Renal pelvis (tissue), 4 donors: ENCODE measurements around the gene ELOVL7. TPM values are rescaled to one million over a fixed set of nuclear protein-coding genes. Genes with fewer than 3 reads are reported as not detected.
"Not testable (repeated sequence)": the region's sequence is repeated elsewhere in the genome, so short reads cannot be mapped to it uniquely, and the experiment has no call there.

ENCODE experiments used
- DNase-seq: peaks from one replicate; pipeline ENCODE4 v3.0.0-alpha.2; 2013
- polyA plus RNA-seq, 3 donors: library from polyadenylated mRNA; unstranded; fragments of 120-200 nt; gene quantifications; one replicate each; pipeline ENCODE4 v1.2.1, GENCODE V29; 2013; ENCODE audit not compliant: insufficient read length in 3 of 3

Gene ELOVL7
- polyA plus RNA-seq, 3 donors = 9.4 to 21.9 (median 16.1) TPM

DNA sequence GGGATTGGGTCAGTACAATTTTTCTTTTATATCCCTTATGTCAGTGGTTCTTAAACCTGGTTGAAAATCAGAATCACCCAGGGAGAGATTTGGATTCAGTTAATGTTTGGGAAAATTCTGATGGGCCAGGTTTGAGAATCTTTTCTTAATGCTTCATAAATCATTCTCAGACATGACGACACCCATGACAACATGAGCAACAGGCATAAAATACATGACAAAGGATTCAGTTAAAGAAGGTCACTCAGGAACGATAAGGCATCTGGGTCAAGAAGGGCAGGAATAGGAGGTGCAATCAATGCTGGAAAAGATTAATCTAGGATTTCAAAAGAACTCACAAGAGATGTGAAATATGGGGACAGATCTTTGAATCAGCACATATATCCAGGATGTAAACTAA, 41.8 kb downstream of the ELOVL7 start:
- DNase-seq = no peak

DNA sequence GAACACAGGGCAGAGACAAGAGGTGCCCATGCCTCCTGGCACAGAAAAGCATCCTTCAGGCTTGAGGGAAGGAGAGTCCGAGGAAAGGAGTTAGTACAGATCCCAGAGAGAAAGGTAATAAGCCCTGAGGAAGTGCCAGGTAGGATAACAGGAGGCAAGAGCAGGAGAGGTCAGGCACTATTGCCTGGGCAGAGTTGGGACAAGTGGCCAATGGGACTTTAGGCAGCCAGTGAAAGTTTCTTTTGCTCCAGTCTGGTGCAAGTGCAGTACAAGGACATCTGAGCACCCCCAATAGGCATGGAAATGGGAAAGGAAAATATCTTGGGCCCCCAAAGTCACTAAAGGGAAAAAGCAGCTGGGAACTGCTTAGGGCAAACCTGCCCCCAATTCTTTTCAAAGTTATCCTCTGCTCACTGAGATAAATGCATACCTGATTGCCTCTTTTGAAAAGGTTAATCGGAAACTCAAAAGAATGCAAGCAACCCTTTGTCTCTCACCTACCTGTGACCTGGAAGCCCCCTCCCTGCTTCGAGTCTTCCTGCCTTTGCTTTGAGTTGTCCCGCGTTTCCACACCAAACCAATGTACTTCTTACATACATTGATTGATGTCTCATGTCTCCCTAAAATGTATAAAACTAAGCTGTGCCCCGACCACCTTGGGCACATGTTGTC, 46.5 kb downstream of the ELOVL7 start:
- no peak for DNase-seq

DNA sequence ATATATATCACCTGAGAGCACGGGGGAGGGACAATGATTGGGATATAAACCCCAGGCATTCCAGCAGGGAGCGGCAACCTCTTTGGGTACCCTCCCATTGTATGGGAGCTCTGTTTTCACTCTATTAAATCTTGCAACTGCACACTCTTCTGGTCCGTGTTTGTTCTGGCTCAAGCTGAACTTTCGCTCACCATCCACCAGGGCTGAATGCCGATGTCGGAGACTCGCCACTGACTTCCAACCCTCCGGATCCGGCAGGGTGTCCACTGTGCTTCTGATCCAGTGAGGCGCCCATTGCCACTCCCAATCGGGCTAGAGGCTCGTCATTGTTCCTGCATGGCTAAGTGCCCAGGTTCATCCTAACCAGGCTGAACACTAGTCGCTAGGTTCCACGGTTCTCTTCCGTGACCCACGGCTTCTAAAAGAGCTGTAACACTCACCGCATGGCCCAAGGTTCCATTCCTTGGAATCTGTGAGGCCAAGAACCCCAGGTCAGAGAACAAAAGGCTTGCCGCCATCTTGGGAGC, 48.6 kb downstream of the ELOVL7 start:
- not testable (repeated sequence) for DNase-seq

DNA sequence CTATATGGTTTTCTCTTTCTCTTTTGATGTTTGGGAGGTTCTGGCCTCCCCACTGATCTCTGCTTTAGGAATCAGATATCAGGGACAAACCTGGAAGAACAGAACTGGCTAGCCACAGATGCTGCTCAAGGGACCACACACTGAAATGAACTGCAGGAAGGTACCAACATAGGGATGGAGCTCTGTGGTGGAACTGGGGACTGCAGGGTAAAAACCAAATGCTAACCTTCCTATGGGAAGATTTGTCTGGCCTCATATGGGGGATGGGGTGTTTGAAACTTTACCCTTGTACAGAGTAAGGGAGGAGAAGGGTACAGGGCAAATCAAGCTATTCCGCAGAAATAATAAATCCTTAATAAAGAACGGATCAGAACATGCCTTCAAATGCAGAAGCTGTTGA, 49.4 kb downstream of the ELOVL7 start:
- DNase-seq = no peak

DNA sequence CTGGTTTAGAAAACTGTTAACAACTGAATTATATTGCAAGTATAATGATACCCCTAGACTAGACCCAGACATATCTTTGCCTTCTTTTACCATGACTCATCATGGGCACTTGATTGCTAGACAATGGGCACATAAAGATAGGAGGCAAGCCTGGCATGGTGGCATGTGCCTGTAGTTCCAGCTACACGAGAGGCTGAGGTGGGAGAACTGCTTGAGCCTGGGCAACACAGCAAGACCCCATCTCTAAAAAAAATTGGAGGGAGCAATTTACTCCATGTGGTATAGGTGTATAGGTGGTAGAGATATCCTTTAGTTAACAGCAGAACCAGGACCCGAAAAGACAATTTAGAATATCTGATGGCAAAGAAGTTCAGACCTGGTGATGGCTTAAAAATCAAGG, 51.6 kb downstream of the ELOVL7 start:
- no peak for DNase-seq

DNA sequence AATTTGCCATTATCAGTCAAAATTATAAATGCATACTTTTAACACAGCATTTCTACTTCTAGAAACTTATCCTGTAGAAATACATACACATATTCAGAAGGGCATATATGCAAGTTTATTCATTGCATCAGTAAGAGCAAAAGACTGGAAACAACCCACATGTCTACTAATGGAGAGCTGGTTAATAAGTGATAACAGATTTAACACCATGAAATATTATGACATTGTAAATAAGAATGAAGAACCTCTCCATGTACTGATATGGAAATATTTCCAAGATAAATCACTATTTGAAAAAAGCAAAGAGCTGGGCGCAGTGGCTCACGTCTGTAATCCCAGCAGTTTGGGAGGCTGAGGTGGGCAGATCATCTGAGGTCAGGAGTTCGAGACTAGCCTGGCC, 54.5 kb downstream of the ELOVL7 start:
- DNase-seq = no peak

DNA sequence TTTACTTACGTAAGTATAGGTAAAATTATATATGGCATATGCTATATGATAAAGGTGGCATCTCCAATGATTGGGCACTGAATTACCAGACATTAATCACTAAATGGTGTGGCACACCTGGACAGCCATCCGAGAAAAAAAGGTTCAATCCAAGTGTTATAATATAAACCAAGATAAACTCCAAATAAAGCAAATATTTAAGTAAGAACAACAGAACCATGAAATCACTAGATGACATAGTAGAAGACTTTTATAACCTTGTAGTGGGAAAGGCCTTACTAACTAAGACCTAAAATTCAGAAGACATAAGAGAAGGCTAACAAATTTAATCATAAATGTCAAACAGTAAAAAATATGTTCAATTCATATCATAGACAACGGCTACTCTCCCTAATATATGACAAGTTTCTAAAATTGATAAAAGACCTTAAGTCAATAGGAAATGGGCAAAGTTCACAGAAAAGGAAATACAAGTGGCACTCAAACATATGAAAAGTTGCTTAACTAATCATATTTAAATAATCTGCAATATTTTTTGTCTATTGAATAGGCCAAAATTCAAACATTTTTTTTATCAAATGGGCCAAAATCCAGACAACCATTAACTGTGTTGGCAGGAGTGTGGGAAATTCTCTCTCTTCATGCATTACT, 55.1 kb downstream of the ELOVL7 start:
- no peak for DNase-seq

DNA sequence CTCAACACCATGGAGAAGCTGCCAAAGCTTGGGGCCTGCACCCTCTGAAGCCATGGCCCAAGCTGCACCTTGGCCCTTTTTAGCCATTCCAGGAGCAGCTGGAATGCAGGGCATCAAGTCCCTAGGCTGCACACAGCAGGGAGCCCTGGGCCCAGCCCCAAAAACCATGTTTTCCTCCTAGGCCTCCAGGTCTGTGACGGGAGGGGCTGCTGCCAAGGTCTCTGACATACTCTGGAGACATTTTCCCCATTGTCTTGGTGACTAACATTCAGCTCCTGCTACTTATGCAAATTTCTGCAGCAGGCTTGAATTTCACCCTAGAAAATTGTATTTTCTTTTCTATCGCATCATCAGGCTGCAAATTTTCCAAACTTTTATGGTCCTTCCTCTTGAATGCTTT, 64.6 kb downstream of the ELOVL7 start:
- no peak for DNase-seq

DNA sequence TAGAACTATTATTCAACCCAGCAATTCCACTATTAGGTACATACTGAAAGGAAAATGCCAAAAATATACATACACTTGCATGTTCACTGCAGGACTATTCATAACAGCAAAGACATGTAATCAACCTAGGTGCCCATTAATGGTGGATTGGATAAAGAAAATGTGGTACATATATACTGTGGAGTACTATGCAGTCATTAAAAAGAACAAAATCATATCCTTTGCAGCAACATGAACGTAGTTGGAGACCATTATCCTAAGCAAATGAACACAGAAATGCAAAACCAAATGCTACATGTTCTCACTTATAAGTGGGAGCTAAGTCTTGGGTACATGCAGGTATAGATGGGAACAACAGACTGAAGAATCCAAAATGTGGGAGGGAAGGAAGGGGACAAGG, 67.7 kb downstream of the ELOVL7 start:
- DNase-seq = no peak

DNA sequence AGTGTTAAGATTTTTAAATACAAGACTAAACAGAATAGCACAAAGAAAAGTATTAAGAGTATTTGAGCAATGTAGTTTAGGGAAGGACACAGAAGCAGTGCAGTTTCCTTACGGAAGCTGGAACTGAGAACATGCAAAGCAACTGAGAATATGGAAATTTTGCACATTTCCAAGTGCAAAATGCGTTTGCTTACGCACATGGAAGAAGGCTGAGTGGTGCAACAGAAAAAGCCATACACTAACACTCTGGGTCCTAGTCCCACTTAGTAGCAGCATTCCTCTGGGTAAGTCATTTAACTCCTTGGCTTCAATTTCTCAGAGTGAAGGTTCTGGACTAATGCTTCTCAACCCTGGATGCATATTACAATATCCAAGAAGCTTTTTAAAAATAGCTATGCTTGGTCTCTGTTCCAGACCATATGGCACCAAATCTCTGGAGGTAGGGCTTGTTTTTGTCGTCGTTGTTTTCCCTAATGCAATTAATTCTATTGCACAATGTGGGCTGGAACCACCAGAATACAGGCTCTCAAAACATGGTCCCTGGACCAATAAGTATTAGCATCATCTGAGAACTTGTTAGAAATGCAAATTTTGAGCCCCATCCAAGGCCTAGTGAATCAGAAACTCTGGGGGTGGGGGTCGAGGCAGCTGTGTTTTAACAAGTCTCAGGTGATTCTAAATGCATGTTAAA, 78.9 kb downstream of the ELOVL7 start:
- no peak for DNase-seq

DNA sequence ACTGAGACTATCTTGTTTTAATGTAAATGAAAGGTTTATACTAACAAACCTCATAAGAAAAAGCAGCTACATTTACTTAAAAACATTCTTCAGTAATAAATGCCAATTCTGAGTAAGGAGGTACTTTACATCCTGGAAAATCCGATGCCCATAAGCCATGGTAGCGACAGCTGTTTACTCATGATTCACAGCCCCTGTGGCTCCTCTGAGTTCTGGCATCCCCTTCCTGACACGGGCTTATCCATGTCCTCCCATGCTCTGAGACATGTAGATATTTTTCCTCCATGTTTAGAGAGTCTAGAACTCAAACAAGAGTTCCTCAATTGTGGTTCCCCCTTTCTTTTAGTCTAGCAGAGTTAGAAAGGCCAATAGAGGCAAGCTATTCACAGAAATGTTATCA, 81.0 kb downstream of the ELOVL7 start:
- DNase-seq = no peak

DNA sequence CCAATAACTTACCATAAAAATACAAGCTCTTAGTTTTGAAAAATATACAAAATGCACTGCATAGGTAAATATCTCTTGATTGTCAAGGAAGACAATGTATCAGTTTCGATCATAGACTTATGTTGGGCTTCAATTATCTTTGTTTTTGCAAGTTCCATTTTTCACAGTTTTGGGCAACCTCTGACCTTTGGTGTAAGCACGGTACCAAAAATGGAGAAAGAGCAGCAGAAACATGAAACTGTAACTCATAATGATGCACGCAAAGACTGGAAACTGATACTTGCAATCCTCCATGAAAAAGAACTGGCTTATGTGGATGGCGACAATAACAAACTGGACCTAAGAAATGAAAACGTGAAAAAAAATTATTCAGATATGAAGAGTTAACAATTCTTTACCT, 89.6 kb downstream of the ELOVL7 start:
- DNase-seq = no peak

DNA sequence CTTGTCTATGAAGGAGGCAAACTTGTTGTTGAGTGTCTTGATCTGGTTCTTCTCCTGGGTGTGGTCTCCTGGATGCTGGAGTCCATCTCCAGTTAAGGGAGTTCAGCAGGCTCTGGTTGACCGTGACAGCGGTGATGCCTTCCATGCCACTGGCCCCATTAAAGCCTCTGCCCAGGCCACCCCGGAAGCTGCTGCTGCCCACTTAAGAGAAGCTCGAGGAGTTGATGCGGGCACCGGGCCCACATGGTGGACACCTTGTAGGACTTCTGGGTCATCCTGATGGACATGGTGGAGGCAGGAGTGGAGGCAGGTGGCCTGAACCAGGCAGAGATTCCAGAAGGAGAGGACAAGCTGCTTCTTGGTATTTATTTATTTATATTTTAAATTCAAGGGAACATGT, 99.4 kb downstream of the ELOVL7 start:
- DNase-seq = no peak

DNA sequence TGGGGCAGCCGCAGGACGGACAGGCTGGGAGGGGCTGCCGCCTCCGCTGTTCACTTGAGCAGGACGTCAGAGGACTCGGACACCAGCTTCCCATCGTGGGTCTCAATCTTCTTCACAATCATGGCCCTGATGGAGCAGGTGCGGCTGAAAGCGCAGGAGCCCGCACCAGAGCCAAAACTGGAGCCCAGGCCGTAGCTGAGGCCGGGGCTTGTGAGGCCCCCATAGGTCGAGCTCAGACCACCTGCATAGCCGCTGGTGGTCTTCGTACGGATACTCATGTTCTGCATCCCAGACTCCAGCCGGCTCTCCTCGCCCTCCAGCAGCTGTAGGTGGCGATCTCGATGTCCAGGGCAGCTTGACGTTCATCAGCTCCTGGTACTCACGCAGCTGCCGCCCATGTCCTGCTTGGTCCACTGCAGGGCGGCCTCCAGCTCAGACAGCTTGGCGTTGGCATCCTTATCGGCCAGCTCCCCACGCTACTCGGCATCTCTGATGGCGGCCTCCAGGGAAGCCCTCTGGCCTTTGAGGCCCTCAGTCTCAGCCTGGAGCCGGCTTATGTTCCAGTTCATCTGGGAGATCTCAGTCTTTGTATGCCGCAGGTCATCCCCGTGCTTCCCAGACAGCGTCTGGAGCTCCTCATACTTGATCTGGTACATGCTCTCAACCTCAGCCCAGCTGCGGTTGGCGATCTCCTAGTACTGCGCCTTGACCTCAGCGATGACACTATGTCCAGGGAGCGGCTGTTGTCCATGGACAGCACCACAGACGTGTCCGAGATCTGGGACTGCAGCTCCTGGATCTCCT, 100.4 kb downstream of the ELOVL7 start:
- no peak for DNase-seq

DNA sequence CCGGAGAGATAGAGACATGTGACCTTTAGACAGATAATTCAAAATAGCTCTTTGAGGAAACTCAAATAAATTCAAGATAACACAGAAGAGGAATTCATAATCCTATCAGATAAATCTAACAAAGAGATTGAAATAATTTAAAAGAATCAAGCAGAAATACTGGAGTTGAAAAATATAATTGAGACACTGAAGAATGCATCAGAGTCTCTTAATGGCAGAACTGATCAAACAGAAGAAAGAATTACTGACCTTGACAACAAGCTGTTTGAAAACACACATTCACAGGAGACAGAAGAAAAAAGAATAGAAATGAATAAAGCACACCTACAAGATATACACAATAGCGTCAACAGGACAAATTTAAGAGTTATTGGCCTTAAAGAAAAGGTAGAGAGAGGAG, 103.7 kb downstream of the ELOVL7 start:
- no peak for DNase-seq

DNA sequence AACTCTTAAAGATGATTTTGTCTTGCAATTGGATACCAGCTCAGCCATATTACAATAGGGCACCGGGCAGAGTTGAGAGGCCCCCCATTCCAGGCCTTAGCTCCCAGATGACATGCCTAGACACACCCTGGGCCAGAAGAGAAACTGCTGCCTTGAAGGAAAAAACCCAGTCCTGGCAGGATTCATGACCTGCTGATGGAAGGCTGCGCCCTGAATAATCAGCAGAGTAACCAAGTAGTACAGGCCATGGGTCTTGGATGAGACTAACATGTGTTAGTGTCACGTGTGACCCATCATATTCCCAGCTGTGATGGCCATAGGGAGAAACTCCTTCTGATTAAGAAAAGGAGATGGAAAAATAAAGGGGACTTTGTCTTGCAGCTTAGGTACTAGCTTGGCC, 105.1 kb downstream of the ELOVL7 start:
- no peak for DNase-seq

DNA sequence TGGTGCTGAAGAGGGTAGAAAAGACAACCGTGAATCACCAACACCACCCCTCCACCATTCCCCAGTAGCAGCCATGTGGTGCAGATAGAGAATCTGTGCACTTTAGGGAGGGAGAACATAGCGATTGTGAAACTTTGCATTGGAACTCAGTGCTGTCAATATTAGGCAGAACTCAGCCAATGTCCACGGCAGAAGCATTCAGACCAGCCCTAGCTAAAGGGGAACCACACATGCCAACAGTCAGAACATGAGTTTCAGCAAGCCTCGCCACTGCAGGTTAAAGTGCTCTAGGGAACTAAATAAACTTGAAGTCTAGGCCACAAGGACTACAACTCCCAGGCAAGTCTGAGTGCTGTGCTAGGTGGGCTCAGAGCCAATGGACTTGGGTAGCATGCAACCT, 105.6 kb downstream of the ELOVL7 start:
- DNase-seq = no peak

DNA sequence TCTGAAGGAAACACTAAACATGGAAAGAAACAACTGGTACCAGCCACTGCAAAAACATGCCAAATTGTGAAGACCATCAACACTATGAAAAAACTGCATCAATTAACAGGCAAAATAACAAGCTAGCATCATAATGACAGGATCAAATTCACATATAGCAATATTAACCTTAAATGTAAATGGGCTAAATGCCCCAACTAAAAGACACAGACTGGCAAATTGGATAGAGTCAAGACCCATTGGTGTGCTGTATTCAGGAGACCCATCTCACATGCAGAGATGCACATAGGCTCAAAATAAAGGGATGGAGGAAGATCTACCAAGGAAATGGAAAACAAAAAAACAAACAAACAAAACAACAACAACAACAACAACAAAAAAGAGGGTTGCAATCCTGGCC, 113.2 kb downstream of the ELOVL7 start:
- not testable (repeated sequence) for DNase-seq

DNA sequence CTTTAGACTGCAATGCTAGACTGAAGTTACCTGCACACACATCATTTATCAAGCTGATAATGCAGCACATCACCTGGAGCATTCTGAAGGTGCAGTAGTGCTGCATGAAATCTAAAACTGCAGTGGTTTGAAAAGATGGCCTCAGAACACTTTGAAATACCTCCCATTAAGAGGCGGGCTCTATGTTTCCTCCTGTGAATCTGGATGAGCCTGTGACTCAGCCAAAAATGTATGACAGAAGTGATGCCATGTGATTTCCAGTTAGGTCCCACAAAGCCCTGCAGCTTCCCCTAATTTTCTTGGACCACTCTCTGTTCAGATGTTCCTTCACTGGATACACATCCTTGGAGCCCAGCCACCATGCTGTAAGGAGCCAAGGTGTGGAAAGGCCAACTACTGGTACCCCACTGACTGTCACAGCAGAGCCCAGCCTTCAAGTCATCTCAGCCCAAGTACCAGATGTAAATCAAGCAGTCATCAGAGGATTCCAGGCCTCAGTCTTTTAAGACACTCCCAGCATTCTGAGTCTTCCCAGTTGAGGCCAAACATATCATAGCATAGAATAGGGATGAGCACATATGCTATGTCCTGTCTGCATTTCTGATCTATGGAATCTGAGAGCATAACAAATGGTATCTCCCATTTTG, 116.9 kb downstream of the ELOVL7 start:
- DNase-seq = no peak

DNA sequence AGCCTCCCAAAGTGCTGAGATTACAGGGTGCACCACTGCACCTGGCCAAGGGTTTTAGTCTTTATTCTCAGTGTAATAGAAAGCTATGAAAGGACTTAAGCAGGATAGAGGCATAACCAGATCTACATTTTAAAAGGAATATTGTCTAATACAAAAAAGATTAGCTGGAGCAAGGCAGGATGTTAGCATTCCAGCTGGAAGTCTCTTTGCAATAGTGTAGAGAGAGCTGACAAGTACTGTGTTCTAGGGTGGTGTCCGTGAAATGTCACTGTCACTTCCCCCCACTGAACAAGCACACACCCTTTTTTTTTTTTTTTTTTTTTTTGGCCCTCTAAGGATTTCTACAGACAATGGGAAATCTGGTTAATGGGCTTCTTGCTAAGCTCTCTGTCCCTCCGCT, 119.9 kb downstream of the ELOVL7 start:
- no peak for DNase-seq

DNA sequence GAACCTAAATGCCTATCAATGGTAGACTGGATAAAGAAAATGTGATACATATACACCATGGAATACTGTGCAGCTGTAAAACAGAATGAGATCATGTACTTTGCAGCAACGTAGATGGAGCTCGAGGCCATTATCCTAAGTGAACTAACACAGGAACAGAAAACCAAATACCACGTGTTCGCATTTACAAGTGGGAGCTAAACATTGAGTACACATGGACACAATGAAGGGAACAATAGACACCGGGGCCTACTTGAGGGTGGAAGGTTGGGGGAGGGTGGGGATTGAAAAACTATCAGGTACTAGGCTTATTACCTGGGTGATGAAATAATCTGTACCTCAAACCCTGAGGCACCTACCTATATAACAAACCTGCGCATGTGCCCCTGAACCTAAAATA, 121.7 kb downstream of the ELOVL7 start:
- DNase-seq = no peak

DNA sequence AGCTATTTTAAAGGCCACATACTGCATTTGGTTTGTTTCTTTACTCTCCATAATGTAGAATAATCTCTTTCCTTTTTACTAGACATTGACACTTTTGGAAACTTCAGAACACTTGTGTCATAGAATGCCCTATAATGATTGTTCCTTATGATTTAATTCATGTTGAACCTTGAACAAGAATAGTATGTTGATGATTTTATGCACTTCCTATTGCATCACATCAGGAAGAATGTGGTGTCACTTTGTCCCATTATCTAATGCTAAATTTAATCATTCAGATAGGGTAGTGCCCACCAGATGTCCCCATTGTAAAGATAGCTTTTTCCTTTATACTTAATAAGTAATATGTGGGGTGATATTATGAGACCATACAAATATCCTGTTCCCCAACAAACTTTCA, 124.7 kb downstream of the ELOVL7 start:
- no peak for DNase-seq
